GM12878 (cell line): Measurements from ENCODE around the gene FASTKD2. TPM values are rescaled to one million over a fixed set of nuclear protein-coding genes. Genes with fewer than 3 reads are reported as not detected.

Source experiments
- ATAC-seq: fragments of 200-7000 bp; cut with Tn5 transposase; 3 replicates; pipeline ENCODE4 v1.9.1; 2020; ENCODE audit warnings: mild to moderate bottlenecking, moderate library complexity
- BruUV-seq: library from RNA; stranded (reverse); fragments of 400-500 nt; replicated peaks from 2 replicates; lab custom pipeline; 2021; lab: Mats Ljungman, UMichigan
- CTCF ChIA-PET: fragments of 300-600 bp; sonication (Branson Sonifier 250); formaldehyde crosslinking; extraction: SDS; loops from one replicate; lab custom pipeline; 2021; ENCODE audit warnings: inconsistent platforms; lab: Yijun Ruan, JAX
- POLR2A ChIA-PET: fragments of 350-600 bp; formaldehyde crosslinking; extraction: SDS; loops from one replicate; lab custom pipeline; 2021; ENCODE audit warnings: inconsistent platforms; lab: Charles Lee
- RAD21 ChIA-PET: fragments of 300-600 bp; sonication (Branson Sonifier 250); formaldehyde crosslinking; loops from one replicate; lab custom pipeline; 2023; ENCODE audit warnings: antibody characterized with exemption; ENCODE audit not compliant: unreplicated experiment; lab: Charles Lee
- SMC1A ChIA-PET: fragments of 300-600 bp; sonication (Branson Sonifier 250); formaldehyde crosslinking; loops from one replicate; lab custom pipeline; 2023; ENCODE audit not compliant: unreplicated experiment, uncharacterized antibody; lab: Charles Lee
- DNase-seq: peaks from one replicate; pipeline ENCODE4 v3.0.0-alpha.2; 2011; ENCODE audit warnings: low read depth, low spot score
- FAIRE-seq: peaks from 3 replicates; lab custom pipeline; 2011; peaks lifted over from hg19 to GRCh38; lab: Jason Lieb, UNC
- H2AFZ ChIP-seq: 2 replicates; pipeline ENCODE4 v1.6.0; 2011; ENCODE audit warnings: low read depth, low read length, control low read depth; ENCODE audit not compliant: control insufficient read depth
- H3K27ac ChIP-seq: 2 replicates; pipeline ENCODE4 v1.5.1; 2011; ENCODE audit warnings: control low read depth; ENCODE audit not compliant: control insufficient read depth, insufficient read depth
- H3K27me3 ChIP-seq, 2 experiments: replicated peaks in 1 of 2; 2 replicates each; pipeline versions ENCODE4 v1.6.0 to v1.6.1; 2011; ENCODE audit warnings: low read length in 1 of 2; ENCODE audit not compliant: control insufficient read depth in 2 of 2, insufficient read depth in 2 of 2
- H3K36me3 ChIP-seq, 2 experiments: 2 replicates each; pipeline ENCODE4 v1.5.1; 2011; ENCODE audit warnings: low read length in 1 of 2; ENCODE audit not compliant: control insufficient read depth in 2 of 2, insufficient read depth in 2 of 2
- H3K4me1 ChIP-seq: 2 replicates; pipeline ENCODE4 v1.6.1; 2011; ENCODE audit warnings: mild to moderate bottlenecking, low read length, moderate library complexity, mixed read lengths; ENCODE audit not compliant: control insufficient read depth, insufficient read depth
- H3K4me2 ChIP-seq: 2 replicates; pipeline ENCODE4 v1.6.0; 2011; ENCODE audit warnings: control low read depth; ENCODE audit not compliant: control insufficient read depth, insufficient read depth
- H3K4me3 ChIP-seq: fragments of 200-600 bp; sonication (generic); 2 replicates; pipeline ENCODE4 v1.5.1; 2016
- H3K79me2 ChIP-seq: 2 replicates; pipeline ENCODE4 v1.6.0; 2011; ENCODE audit warnings: low read length; ENCODE audit not compliant: control insufficient read depth, insufficient read depth
- H3K9ac ChIP-seq: 2 replicates; pipeline ENCODE4 v1.8.0; 2011; ENCODE audit warnings: low read length, control low read depth, mixed read lengths; ENCODE audit not compliant: control insufficient read depth, insufficient read depth
- H3K9me3 ChIP-seq: replicated peaks from 3 replicates; pipeline ENCODE4 v1.5.1; 2011; ENCODE audit warnings: mild to moderate bottlenecking, low read length; ENCODE audit not compliant: control insufficient read depth, insufficient read depth
- H4K20me1 ChIP-seq: 2 replicates; pipeline ENCODE4 v1.6.0; 2011; ENCODE audit not compliant: control insufficient read depth, insufficient read depth
- BHLHE40 ChIP-seq, 2 experiments: fragments of 450-650 bp in 1 of 2; IDR thresholded peaks; 2 replicates each; pipeline ENCODE4 v1.6.1; 2011 to 2017; ENCODE audit warnings: low read depth in 2 of 2, borderline replicate concordance in 1 of 2, improper control_type of control experiment in 1 of 2, low read length in 1 of 2, mild to moderate bottlenecking in 1 of 2
- DPF2 ChIP-seq: fragments of 450-650 bp; IDR thresholded peaks from 2 replicates; pipeline ENCODE4 v1.6.1; 2017; ENCODE audit warnings: mild to moderate bottlenecking
- FOS ChIP-seq: IDR thresholded peaks from 3 replicates; pipeline ENCODE4 v1.6.1; 2011; ENCODE audit warnings: borderline replicate concordance; ENCODE audit not compliant: insufficient read length; ENCODE audit errors: extremely low read depth
- NKRF ChIP-seq: fragments of 450-650 bp; conservative IDR thresholded peaks from 2 replicates; pipeline ENCODE4 v1.6.1; 2017; ENCODE audit warnings: mild to moderate bottlenecking, moderate library complexity
- USF1 ChIP-seq: IDR thresholded peaks from 2 replicates; pipeline ENCODE4 v1.6.1; 2011; ENCODE audit warnings: borderline replicate concordance, low read depth, mild to moderate bottlenecking, moderate library complexity, mixed read lengths, low read length; ENCODE audit not compliant: insufficient read depth; ENCODE audit errors: extremely low read length
- ZNF592 ChIP-seq: fragments of 450-650 bp; IDR thresholded peaks from 2 replicates; pipeline ENCODE4 v1.6.1; 2017; ENCODE audit warnings: mild to moderate bottlenecking, moderate library complexity
- WGBS: methylation state at CpG from one replicate; pipeline ENCODE4 v1.1.6; 2016; ENCODE audit warnings: low lambda C conversion rate; ENCODE audit not compliant: insufficient replicate concordance, insufficient coverage; ENCODE audit errors: missing lambda C conversion rate; 5-methylcytosine and 5-hydroxymethylcytosine counted together
- in situ Hi-C: fragments of 300-500 bp; cut with MboI; formaldehyde crosslinking; loops from 9 replicates; pipeline ENCODE4 v1.14.3; 2018; ENCODE audit warnings: mixed read lengths
- intact Hi-C: fragments of 100-400 bp; cut with micrococcal nuclease; formaldehyde crosslinking; loops from one replicate; pipeline ENCODE4 v1.14.2; 2022; ENCODE audit not compliant: unreplicated experiment
- polyA plus RNA-seq, 11 experiments: library from polyadenylated mRNA; depleted of rRNA in 4 of 11; unstranded in 6 of 11; stranded (reverse) in 5 of 11; fragments of >200 nt; fragmentation: Nextera tagmentation in 4 of 11; fragmentation: Illumina TruSeq in 1 of 11; extraction: Ambion mirVana in 4 of 11; extraction: Trizol in 1 of 11; gene quantifications; 1 replicate in 1 of 11; 2 replicates in 10 of 11; pipeline versions ENCODE4 v1.2.1 to v1.2.3, GENCODE V29; 2011 to 2016; ENCODE audit warnings: inconsistent platforms in 2 of 11, missing spikeins in 2 of 11, low read depth in 1 of 11
- total RNA-seq, 4 experiments: library from RNA; depleted of rRNA in 3 of 4; stranded (reverse); fragments of >200 nt in 3 of 4; fragmentation: Illumina TruSeq in 1 of 4; extraction: Trizol in 1 of 4; gene quantifications; 2 replicates each; pipeline versions ENCODE4 v1.2.1 to v1.2.3, GENCODE V29; 2013 to 2021

The FASTKD2 gene
- total and polyA plus RNA-seq, 10 of the 15 experiments (the other 5 are each of a cell fraction or from before 2014, with no cell fraction given): 32.1 to 115 (median 52.3) TPM

- H3K9ac ChIP-seq: no peak overlapping the region
- no peaks in the 10 kb centered on the region for H3K9me3 ChIP-seq
- no peaks in the 10 kb centered on the region for H4K20me1 ChIP-seq
- DNase-seq (no peak), ATAC-seq (no peak), FAIRE-seq (no peak)
- no TSS peak for BruUV-seq
- intact Hi-C loops (loop anchor here (10.0 kb wide), 2 partner anchors 270 to 550 kb away; no protein-coding TSS in a partner anchor), in situ Hi-C loops (no loop called here)
- CTCF ChIA-PET: no interaction called here
- POLR2A ChIA-PET: no interaction called here
- RAD21 ChIA-PET: no interaction called here
- H3K27me3 ChIP-seq: no peaks in the 10 kb centered on the region
- no peaks in the 10 kb centered on the region for H3K4me1 ChIP-seq
- H3K4me3 ChIP-seq: no peak overlapping the region
- WGBS: 54% methylated on average over 4 of the region's 5 CpGs
- SMC1A ChIA-PET: interaction anchor here (0.6 kb wide), 1 partner anchor 534 kb away, joined by 3 read pairs; no protein-coding TSS in a partner anchor
- TF ChIP-seq FOS (no peak), NKRF (no peak), DPF2 (no peak), BHLHE40 (IDR thresholded peaks at IDR 0.05; ENCODE audit: borderline replicate concordance in 1 of 2, low read depth in 2 of 2, low read length in 1 of 2) (no peak), ZNF592 (no peak), USF1 (no peak)
- no peak overlapping the region for H3K4me2 ChIP-seq
- H3K36me3 ChIP-seq: no peaks in the 10 kb centered on the region
- no peak overlapping the region for H3K27ac ChIP-seq
- H2AFZ ChIP-seq: no peak overlapping the region
- H3K79me2 ChIP-seq: no peaks in the 10 kb centered on the region
Measured at GRCh38 chr2:206804326-206804725, 38.9 kb downstream of the FASTKD2 start.
